Neural crest cell (in vitro differentiated cells): ENCODE measurements around the gene CHMP4A. TPM values are rescaled to one million over a fixed set of nuclear protein-coding genes. Genes with fewer than 3 reads are reported as not detected.

ENCODE experiments used
- DNase-seq: peaks from one replicate; pipeline ENCODE4 v3.0.0; 2021; ENCODE audit warnings: low read depth, mixed read lengths, low spot score
- H3K27ac Mint-ChIP-seq: one replicate; pipeline ENCODE4 v1.8.0; 2021; ENCODE audit warnings: mild to moderate bottlenecking, mixed read lengths; ENCODE audit not compliant: unreplicated experiment
- H3K27me3 Mint-ChIP-seq: 2 replicates; pipeline ENCODE4 v1.8.0; 2021; ENCODE audit warnings: low read depth, mild to moderate bottlenecking, mixed read lengths
- H3K36me3 Mint-ChIP-seq: 2 replicates; pipeline ENCODE4 v1.8.0; 2021; ENCODE audit warnings: low read depth, mild to moderate bottlenecking, mixed read lengths
- H3K4me1 Mint-ChIP-seq: 2 replicates; pipeline ENCODE4 v1.8.0; 2021; ENCODE audit warnings: mixed read lengths
- H3K4me3 Mint-ChIP-seq: one replicate; pipeline ENCODE4 v1.8.0; 2021; ENCODE audit warnings: mild to moderate bottlenecking, mixed read lengths
- H3K9me3 Mint-ChIP-seq: 2 replicates; pipeline ENCODE4 v1.8.0; 2021; ENCODE audit warnings: mixed read lengths
- CTCF ChIP-seq: fragments of 200-600 bp; sonication (generic); conservative IDR thresholded peaks from 2 replicates; pipeline ENCODE4 v1.5.0; 2021; ENCODE audit warnings: antibody characterized with exemption, mild to moderate bottlenecking
- total RNA-seq: library from RNA; stranded (reverse); gene quantifications from 2 replicates; pipeline ENCODE4 v1.2.1, GENCODE V29; 2021

CHMP4A gene
- total RNA-seq, 1 donor from 2014 or later = 44.7 TPM

- Mint-ChIP-seq H3K4me3 (peak within 1 kb of the TSS; percentile 92), H3K9me3 (no peaks in the 10 kb centered on the region), H3K27me3 (no peaks in the 10 kb centered on the region), H3K4me1 (peaks cover 41% of the 10 kb centered on the region), H3K27ac (peak within 1 kb of the TSS; percentile 94), H3K36me3 (peaks cover 6% of the 10 kb centered on the region)
- no peak for DNase-seq
- no peak for TF ChIP-seq CTCF
Observed at GRCh38 chr14:24232645-24233537, 19.6 kb upstream of the CHMP4A start, which contains the start of gene GMPR2. TSS of gene GMPR2 (plus strand) at chr14:24232929. CDS start at chr14:24233254, 325 bp downstream.

GRCh38 chr14:24232121-24232644 is 18.9 kb upstream of the CHMP4A start, which contains the start of gene NEDD8:
TSS of gene NEDD8 (minus strand) at chr14:24232367. CDS start at chr14:24232267, 100 bp downstream.
- Mint-ChIP-seq H3K4me1 (peaks cover 44% of the 10 kb centered on the region), H3K36me3 (peaks cover 3% of the 10 kb centered on the region), H3K4me3 (peak within 1 kb of the TSS; percentile 92), H3K9me3 (no peaks in the 10 kb centered on the region), H3K27ac (peak within 1 kb of the TSS; percentile 94), H3K27me3 (no peaks in the 10 kb centered on the region)
- no peak for TF ChIP-seq CTCF
- DNase-seq = peak; percentile 67

- Mint-ChIP-seq H3K36me3 (no peaks in the 10 kb centered on the region), H3K27ac (peak overlapping the region; percentile 94), H3K4me3 (peak overlapping the region; percentile 92), H3K27me3 (no peaks in the 10 kb centered on the region), H3K9me3 (no peaks in the 10 kb centered on the region), H3K4me1 (peaks cover 46% of the 10 kb centered on the region)
- no peak for TF ChIP-seq CTCF
- no peak for DNase-seq
Observed at GRCh38 chr14:24231263-24232120, 18.2 kb upstream of the CHMP4A start.

DNA sequence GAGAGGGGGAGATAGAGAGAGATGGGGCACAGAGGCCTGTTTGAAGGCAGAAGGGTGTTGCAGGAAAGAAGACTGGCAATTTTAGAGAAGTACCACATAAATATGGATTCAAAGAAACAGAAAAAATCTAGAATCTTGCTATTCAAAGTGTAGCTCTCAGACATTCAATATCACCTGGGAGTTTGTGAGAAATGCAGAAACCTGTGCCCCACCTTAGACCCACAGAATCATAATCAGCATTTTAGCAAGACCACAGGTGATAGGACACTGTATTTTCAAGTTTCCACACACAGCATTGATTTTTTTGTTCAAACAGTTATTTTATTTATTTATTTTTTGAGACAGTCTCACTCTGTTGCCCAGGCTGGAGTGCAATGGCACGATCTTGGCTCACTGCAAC is 15.6 kb upstream of the CHMP4A start:
- Mint-ChIP-seq H3K4me3 (peak overlapping the region; percentile 15), H3K9me3 (no peaks in the 10 kb centered on the region), H3K4me1 (peaks cover 35% of the 10 kb centered on the region), H3K27me3 (no peaks in the 10 kb centered on the region), H3K27ac (no peak overlapping the region), H3K36me3 (no peaks in the 10 kb centered on the region)
- TF ChIP-seq CTCF = no peak
- DNase-seq = no peak

GRCh38 chr14:24226473-24226872 is 13.2 kb upstream of the CHMP4A start:
- no peak overlapping the region for H3K4me3 Mint-ChIP-seq
- TF ChIP-seq CTCF = no peak
- H3K4me1 Mint-ChIP-seq = peaks cover 12% of the 10 kb centered on the region
- H3K36me3 Mint-ChIP-seq = no peaks in the 10 kb centered on the region
- DNase-seq = no peak
- no peak overlapping the region for H3K27ac Mint-ChIP-seq
- H3K27me3 Mint-ChIP-seq = no peaks in the 10 kb centered on the region
- no peaks in the 10 kb centered on the region for H3K9me3 Mint-ChIP-seq
